GM23338 (cell line): ENCODE measurements around the gene SYVN1.

Experiments
- CREB1 ChIP-seq: fragments of 250-450 bp; sonication (Bioruptor Pico); IDR thresholded peaks from 2 replicates; pipeline ENCODE4 v1.5.0; 2020; ENCODE audit warnings: low read depth, mild to moderate bottlenecking, moderate library complexity
- ETS1 ChIP-seq: IDR thresholded peaks from 2 replicates; pipeline ENCODE4 v1.6.1; 2016; ENCODE audit warnings: antibody characterized with exemption
- EZH2 ChIP-seq: fragments of 200-600 bp; sonication (generic); IDR thresholded peaks from one replicate; pipeline ENCODE4 v1.8.0; 2017; ENCODE audit warnings: antibody characterized with exemption, mild to moderate bottlenecking, low read depth; ENCODE audit not compliant: unreplicated experiment
- EZH2phosphoT487 ChIP-seq: fragments of 200-600 bp; sonication (generic); IDR thresholded peaks from one replicate; pipeline ENCODE4 v1.8.1; 2018; ENCODE audit warnings: antibody characterized with exemption; ENCODE audit not compliant: unreplicated experiment
- JUNB ChIP-seq: IDR thresholded peaks from one replicate; pipeline ENCODE4 v1.6.1; 2016; ENCODE audit warnings: antibody characterized with exemption; ENCODE audit not compliant: unreplicated experiment
- POLR2AphosphoS5 ChIP-seq: IDR thresholded peaks from 2 replicates; pipeline ENCODE4 v1.6.1; 2016; ENCODE audit warnings: antibody characterized with exemption, low read depth
- REST ChIP-seq: IDR thresholded peaks from one replicate; pipeline ENCODE4 v1.6.1; 2018; ENCODE audit warnings: antibody characterized with exemption; ENCODE audit not compliant: unreplicated experiment
- STAT1 ChIP-seq: IDR thresholded peaks from one replicate; pipeline ENCODE4 v1.6.1; 2016; ENCODE audit warnings: antibody characterized with exemption; ENCODE audit not compliant: unreplicated experiment
- ZNF331 ChIP-seq: fragments of 250-450 bp; sonication (Bioruptor Pico); IDR thresholded peaks from 2 replicates; pipeline ENCODE4 v1.5.0; 2020; ENCODE audit warnings: low read depth, mild to moderate bottlenecking, moderate library complexity
- TF ChIP-seq, protein P1 (sequence below), 2 experiments: fragments of 200-600 bp in 1 of 2; sonication (generic) in 1 of 2; conservative IDR thresholded peaks; 2 replicates each; pipeline versions ENCODE4 v1.5.1 to v1.6.1; 2016 to 2017; ENCODE audit warnings: antibody characterized with exemption in 2 of 2, low read depth in 2 of 2, mild to moderate bottlenecking in 2 of 2, moderate library complexity in 1 of 2
- TF ChIP-seq, protein P2 (sequence below): fragments of 250-450 bp; sonication (Bioruptor Pico); IDR thresholded peaks from 2 replicates; pipeline ENCODE4 v1.5.0; 2020; ENCODE audit warnings: mild to moderate bottlenecking, moderate library complexity

- TF ChIP-seq POLR2AphosphoS5 (no peak), REST (no peak), EZH2 (no peak), EZH2phosphoT487 (no peak), ETS1 (no peak), JUNB (no peak), CREB1 (CRISPR knock-in tag) (no peak), ZNF331 (no peak), STAT1 (no peak)
- TF ChIP-seq, protein P1, sequence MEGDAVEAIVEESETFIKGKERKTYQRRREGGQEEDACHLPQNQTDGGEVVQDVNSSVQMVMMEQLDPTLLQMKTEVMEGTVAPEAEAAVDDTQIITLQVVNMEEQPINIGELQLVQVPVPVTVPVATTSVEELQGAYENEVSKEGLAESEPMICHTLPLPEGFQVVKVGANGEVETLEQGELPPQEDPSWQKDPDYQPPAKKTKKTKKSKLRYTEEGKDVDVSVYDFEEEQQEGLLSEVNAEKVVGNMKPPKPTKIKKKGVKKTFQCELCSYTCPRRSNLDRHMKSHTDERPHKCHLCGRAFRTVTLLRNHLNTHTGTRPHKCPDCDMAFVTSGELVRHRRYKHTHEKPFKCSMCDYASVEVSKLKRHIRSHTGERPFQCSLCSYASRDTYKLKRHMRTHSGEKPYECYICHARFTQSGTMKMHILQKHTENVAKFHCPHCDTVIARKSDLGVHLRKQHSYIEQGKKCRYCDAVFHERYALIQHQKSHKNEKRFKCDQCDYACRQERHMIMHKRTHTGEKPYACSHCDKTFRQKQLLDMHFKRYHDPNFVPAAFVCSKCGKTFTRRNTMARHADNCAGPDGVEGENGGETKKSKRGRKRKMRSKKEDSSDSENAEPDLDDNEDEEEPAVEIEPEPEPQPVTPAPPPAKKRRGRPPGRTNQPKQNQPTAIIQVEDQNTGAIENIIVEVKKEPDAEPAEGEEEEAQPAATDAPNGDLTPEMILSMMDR (conservative IDR thresholded peaks at IDR 0.05; ENCODE audit: low read depth in 2 of 2): no peak
- TF ChIP-seq, protein P2, sequence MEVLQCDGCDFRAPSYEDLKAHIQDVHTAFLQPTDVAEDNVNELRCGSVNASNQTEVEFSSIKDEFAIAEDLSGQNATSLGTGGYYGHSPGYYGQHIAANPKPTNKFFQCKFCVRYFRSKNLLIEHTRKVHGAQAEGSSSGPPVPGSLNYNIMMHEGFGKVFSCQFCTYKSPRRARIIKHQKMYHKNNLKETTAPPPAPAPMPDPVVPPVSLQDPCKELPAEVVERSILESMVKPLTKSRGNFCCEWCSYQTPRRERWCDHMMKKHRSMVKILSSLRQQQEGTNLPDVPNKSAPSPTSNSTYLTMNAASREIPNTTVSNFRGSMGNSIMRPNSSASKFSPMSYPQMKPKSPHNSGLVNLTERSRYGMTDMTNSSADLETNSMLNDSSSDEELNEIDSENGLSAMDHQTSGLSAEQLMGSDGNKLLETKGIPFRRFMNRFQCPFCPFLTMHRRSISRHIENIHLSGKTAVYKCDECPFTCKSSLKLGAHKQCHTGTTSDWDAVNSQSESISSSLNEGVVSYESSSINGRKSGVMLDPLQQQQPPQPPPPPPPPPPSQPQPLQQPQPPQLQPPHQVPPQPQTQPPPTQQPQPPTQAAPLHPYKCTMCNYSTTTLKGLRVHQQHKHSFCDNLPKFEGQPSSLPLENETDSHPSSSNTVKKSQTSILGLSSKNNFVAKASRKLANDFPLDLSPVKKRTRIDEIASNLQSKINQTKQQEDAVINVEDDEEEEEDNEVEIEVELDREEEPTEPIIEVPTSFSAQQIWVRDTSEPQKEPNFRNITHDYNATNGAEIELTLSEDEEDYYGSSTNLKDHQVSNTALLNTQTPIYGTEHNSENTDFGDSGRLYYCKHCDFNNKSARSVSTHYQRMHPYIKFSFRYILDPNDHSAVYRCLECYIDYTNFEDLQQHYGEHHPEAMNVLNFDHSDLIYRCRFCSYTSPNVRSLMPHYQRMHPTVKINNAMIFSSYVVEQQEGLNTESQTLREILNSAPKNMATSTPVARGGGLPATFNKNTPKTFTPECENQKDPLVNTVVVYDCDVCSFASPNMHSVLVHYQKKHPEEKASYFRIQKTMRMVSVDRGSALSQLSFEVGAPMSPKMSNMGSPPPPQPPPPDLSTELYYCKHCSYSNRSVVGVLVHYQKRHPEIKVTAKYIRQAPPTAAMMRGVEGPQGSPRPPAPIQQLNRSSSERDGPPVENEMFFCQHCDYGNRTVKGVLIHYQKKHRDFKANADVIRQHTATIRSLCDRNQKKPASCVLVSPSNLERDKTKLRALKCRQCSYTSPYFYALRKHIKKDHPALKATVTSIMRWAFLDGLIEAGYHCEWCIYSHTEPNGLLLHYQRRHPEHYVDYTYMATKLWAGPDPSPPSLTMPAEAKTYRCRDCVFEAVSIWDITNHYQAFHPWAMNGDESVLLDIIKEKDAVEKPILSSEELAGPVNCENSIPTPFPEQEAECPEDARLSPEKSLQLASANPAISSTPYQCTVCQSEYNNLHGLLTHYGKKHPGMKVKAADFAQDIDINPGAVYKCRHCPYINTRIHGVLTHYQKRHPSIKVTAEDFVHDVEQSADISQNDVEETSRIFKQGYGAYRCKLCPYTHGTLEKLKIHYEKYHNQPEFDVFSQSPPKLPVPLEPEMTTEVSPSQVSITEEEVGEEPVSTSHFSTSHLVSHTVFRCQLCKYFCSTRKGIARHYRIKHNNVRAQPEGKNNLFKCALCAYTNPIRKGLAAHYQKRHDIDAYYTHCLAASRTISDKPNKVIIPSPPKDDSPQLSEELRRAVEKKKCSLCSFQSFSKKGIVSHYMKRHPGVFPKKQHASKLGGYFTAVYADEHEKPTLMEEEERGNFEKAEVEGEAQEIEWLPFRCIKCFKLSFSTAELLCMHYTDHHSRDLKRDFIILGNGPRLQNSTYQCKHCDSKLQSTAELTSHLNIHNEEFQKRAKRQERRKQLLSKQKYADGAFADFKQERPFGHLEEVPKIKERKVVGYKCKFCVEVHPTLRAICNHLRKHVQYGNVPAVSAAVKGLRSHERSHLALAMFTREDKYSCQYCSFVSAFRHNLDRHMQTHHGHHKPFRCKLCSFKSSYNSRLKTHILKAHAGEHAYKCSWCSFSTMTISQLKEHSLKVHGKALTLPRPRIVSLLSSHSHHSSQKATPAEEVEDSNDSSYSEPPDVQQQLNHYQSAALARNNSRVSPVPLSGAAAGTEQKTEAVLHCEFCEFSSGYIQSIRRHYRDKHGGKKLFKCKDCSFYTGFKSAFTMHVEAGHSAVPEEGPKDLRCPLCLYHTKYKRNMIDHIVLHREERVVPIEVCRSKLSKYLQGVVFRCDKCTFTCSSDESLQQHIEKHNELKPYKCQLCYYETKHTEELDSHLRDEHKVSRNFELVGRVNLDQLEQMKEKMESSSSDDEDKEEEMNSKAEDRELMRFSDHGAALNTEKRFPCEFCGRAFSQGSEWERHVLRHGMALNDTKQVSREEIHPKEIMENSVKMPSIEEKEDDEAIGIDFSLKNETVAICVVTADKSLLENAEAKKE: no peak
Observed at GRCh38 chr11:65131417-65131776, 2.9 kb downstream of the SYVN1 start.
